IPS DF 6.9 (cell line): ENCODE data around the gene ITPR2.

Source experiments
- DNase-seq: peaks from one replicate; pipeline ENCODE4 v3.0.0-alpha.2; 2013; ENCODE audit warnings: low read depth, low spot score
- H3K27ac ChIP-seq: one replicate; pipeline ENCODE4 v1.5.1; 2013; ENCODE audit warnings: low read length, control low read depth
- H3K27me3 ChIP-seq: 2 replicates; pipeline ENCODE4 v1.6.1; 2013; ENCODE audit warnings: mild to moderate bottlenecking, low read length; ENCODE audit not compliant: control insufficient read depth, insufficient read depth
- H3K36me3 ChIP-seq: 2 replicates; pipeline ENCODE4 v1.6.1; 2013; ENCODE audit warnings: low read length; ENCODE audit not compliant: control insufficient read depth, insufficient read depth
- H3K4me1 ChIP-seq: 2 replicates; pipeline ENCODE4 v1.6.1; 2013; ENCODE audit warnings: low read length; ENCODE audit not compliant: control insufficient read depth, insufficient read depth
- H3K4me3 ChIP-seq: 2 replicates; pipeline ENCODE4 v1.5.1; 2013; ENCODE audit warnings: mild to moderate bottlenecking, low read length
- H3K9me3 ChIP-seq: 2 replicates; pipeline ENCODE4 v1.6.1; 2013; ENCODE audit warnings: low read length, inconsistent platforms; ENCODE audit not compliant: control insufficient read depth, insufficient read depth
- WGBS: extraction: QIAGEN DNeasy Blood & Tissue Kit; methylation state at CpG from one replicate; pipeline ENCODE4 v1.1.7; 2013; ENCODE audit warnings: mixed read lengths, missing lambda C conversion rate; ENCODE audit not compliant: insufficient read length, insufficient coverage; 5-methylcytosine and 5-hydroxymethylcytosine counted together

ITPR2 gene

DNA sequence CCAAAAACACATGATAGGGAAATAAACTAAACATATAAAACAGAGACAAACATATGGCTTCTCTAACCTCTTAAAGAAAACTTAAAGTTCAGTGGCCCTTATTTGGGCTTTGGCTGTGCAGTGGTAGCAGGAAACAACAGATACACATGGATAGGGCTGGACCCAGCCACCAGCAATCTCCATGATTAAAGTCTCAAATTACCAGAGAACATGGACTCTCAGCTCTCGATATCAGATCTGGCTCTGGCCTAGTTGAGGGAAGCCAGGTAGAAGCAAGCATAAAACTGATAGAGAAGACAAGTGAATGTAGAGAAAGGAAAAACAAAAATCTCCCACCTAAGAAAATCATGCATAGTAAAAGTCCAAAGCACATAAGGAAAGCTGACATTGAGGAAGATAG lies 164.8 kb downstream of the ITPR2 start:
- DNase-seq, result no peak
- Histone ChIP-seq H3K9me3 (no peaks in the 10 kb centered on the region), H3K4me1 (peaks cover 1% of the 10 kb centered on the region; the same call in 1 of the 2 replicates), H3K36me3 (no peaks in the 10 kb centered on the region), H3K27me3 (no peaks in the 10 kb centered on the region), H3K4me3 (no peak overlapping the region), H3K27ac (no peak overlapping the region)
- no CpG with 5 or more reads among the region's 1 CpG for WGBS

- no peak for DNase-seq
- Histone ChIP-seq H3K27ac (no peak overlapping the region), H3K4me3 (no peak overlapping the region), H3K27me3 (no peaks in the 10 kb centered on the region), H3K4me1 (peaks cover 1% of the 10 kb centered on the region; the same call in 1 of the 2 replicates), H3K36me3 (no peaks in the 10 kb centered on the region), H3K9me3 (no peaks in the 10 kb centered on the region)
- 100% methylated on average over 1 of the region's 5 CpGs for WGBS
Measured at GRCh38 chr12:26666286-26666685, 166.7 kb downstream of the ITPR2 start.

- DNase-seq, result no peak
- H3K27me3 ChIP-seq, result no peaks in the 10 kb centered on the region
- WGBS, result no CpG with 5 or more reads among the region's 3 CpGs
- no peak overlapping the region for H3K27ac ChIP-seq
- H3K36me3 ChIP-seq, result no peaks in the 10 kb centered on the region; the same call in 1 of the 2 replicates
- H3K4me3 ChIP-seq, result no peak overlapping the region
- no peaks in the 10 kb centered on the region for H3K9me3 ChIP-seq
- H3K4me1 ChIP-seq, result peaks cover 1% of the 10 kb centered on the region; the same call in 1 of the 2 replicates
Measured at GRCh38 chr12:26661399-26661798, 171.6 kb downstream of the ITPR2 start.

- WGBS, result no CpG with 5 or more reads among the region's 2 CpGs
- DNase-seq, result no peak
- no peak overlapping the region for H3K4me3 ChIP-seq
- peaks cover 3% of the 10 kb centered on the region; the same call in 1 of the 2 replicates for H3K36me3 ChIP-seq
- no peak overlapping the region for H3K27ac ChIP-seq
- no peaks in the 10 kb centered on the region for H3K9me3 ChIP-seq
- no peaks in the 10 kb centered on the region for H3K27me3 ChIP-seq
- H3K4me1 ChIP-seq, result peaks cover 1% of the 10 kb centered on the region; the same call in 1 of the 2 replicates
Measured at GRCh38 chr12:26659930-26660329, 173.1 kb downstream of the ITPR2 start.

- no peaks in the 10 kb centered on the region for H3K27me3 ChIP-seq
- H3K27ac ChIP-seq, result no peak overlapping the region
- H3K36me3 ChIP-seq, result peaks cover 3% of the 10 kb centered on the region; the same call in 1 of the 2 replicates
- no peak for DNase-seq
- H3K4me1 ChIP-seq, result peaks cover 1% of the 10 kb centered on the region; the same call in 1 of the 2 replicates
- WGBS, result no CpG with 5 or more reads among the region's 4 CpGs
- no peak overlapping the region for H3K4me3 ChIP-seq
- H3K9me3 ChIP-seq, result no peaks in the 10 kb centered on the region
Measured at GRCh38 chr12:26658991-26659390, 174.0 kb downstream of the ITPR2 start.

DNA sequence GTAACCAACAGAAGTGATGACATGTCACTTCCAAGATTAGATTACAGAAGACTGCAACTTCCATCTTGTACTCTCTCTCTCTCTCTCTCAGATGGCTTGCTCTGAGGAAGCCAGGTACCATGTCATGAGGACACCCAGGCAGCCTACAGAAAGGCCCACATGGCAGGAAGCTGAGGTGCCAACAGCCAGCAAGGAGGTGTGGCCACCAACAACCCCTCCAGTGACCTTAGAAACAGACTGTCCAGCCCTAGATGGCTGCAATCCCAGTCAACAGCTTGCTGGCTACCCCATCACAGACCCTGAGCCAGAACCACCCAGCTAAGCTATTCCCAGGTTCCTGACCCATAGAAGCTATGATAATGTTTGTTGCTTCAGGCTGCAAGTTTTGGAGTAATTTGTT lies 178.4 kb downstream of the ITPR2 start:
- Histone ChIP-seq H3K9me3 (no peaks in the 10 kb centered on the region), H3K4me3 (no peak overlapping the region), H3K4me1 (no peaks in the 10 kb centered on the region), H3K27ac (no peak overlapping the region), H3K27me3 (no peaks in the 10 kb centered on the region), H3K36me3 (peaks cover 5% of the 10 kb centered on the region; the same call in 1 of the 2 replicates)
- DNase-seq, result no peak

DNA sequence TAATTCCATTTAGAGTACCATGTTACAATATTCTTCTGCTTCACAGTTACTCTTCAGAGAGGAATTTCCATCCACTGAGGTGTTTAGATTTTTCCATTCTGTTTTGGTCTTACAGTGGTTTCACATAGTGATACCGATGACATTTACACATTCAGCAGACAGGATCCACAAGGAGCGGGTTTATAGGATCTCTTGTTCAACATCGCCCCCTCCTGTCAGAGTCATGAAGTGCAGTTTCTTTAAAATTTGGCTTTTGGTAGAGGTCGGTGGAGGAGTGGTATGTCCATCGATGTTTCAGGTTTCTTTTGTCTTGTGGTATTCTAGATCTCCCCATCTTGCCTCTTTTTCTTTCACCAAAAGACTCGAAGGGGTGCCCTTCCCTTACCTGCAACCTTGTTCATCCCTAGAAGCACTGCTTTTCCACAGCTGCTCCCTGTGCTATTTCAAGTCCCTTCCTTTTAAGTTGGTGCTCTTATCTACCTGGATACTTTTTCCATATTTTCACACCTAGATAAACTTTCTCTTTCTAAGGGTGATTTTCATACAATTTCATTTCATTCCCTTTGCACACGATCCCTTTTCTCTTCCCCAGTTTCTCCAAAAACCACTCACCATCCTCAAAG lies 181.3 kb downstream of the ITPR2 start:
- H3K9me3 ChIP-seq, result no peaks in the 10 kb centered on the region
- H3K4me3 ChIP-seq, result no peak overlapping the region
- no peaks in the 10 kb centered on the region for H3K4me1 ChIP-seq
- no peaks in the 10 kb centered on the region for H3K27me3 ChIP-seq
- DNase-seq, result peak; percentile 70
- no CpG with 5 or more reads among the region's 7 CpGs for WGBS
- H3K27ac ChIP-seq, result no peak overlapping the region
- peaks cover 5% of the 10 kb centered on the region; the same call in 1 of the 2 replicates for H3K36me3 ChIP-seq

GRCh38 chr12:26651036-26651435 lies 182.0 kb downstream of the ITPR2 start:
- no peaks in the 10 kb centered on the region for H3K4me1 ChIP-seq
- no peak for DNase-seq
- peaks cover 3% of the 10 kb centered on the region; the same call in 1 of the 2 replicates for H3K36me3 ChIP-seq
- H3K4me3 ChIP-seq, result no peak overlapping the region
- no peaks in the 10 kb centered on the region for H3K9me3 ChIP-seq
- no peaks in the 10 kb centered on the region for H3K27me3 ChIP-seq
- no peak overlapping the region for H3K27ac ChIP-seq

DNA sequence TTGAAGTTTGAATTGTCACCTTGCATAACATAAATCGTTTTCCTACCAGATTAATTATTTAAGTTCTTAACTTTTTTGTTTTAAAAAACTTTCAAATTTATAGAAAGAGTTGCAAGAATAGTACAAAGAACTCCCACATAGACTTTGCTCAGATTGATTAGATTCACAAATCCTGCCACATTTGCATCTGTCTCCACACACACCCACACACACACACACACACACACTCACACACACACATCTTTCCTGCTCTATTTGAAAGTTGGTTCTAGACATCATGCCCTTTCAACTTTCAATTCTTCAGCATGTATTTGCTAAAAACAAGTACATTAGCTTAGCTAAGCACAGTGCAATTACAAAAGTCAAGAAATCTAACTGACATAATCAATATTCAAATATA lies 184.0 kb downstream of the ITPR2 start:
- H3K27ac ChIP-seq, result no peak overlapping the region

GRCh38 chr12:26648584-26648983 lies 184.4 kb downstream of the ITPR2 start:
- Histone ChIP-seq H3K4me1 (peaks cover 2% of the 10 kb centered on the region; the same call in 1 of the 2 replicates), H3K27me3 (no peaks in the 10 kb centered on the region), H3K36me3 (peaks cover 3% of the 10 kb centered on the region; the same call in 1 of the 2 replicates), H3K27ac (no peak overlapping the region), H3K9me3 (no peaks in the 10 kb centered on the region), H3K4me3 (no peak overlapping the region)
- DNase-seq, result no peak
- WGBS, result no CpG with 5 or more reads among the region's 1 CpG

More for the DNA sequence above, 184.0 kb downstream of the ITPR2 start:
- no peak for DNase-seq
- WGBS, result no CpG with 5 or more reads among the region's 1 CpG
- H3K27me3 ChIP-seq, result no peaks in the 10 kb centered on the region
- no peak overlapping the region for H3K4me3 ChIP-seq
- peaks cover 3% of the 10 kb centered on the region; the same call in 1 of the 2 replicates for H3K36me3 ChIP-seq
- peaks cover 1% of the 10 kb centered on the region; the same call in 1 of the 2 replicates for H3K4me1 ChIP-seq
- no peaks in the 10 kb centered on the region for H3K9me3 ChIP-seq

GRCh38 chr12:26648066-26648465 lies 184.9 kb downstream of the ITPR2 start:
- Histone ChIP-seq H3K27ac (no peak overlapping the region), H3K4me1 (peaks cover 2% of the 10 kb centered on the region; the same call in 1 of the 2 replicates), H3K9me3 (no peaks in the 10 kb centered on the region), H3K4me3 (no peak overlapping the region), H3K27me3 (no peaks in the 10 kb centered on the region), H3K36me3 (peaks cover 3% of the 10 kb centered on the region; the same call in 1 of the 2 replicates)
- no peak for DNase-seq
- WGBS, result no CpG with 5 or more reads among the region's 3 CpGs
